H1 (cell line): ENCODE data around the gene COPS2. TPM values are rescaled to one million over a fixed set of nuclear protein-coding genes. Genes with fewer than 3 reads are reported as not detected.

Experiments
- CHD1 ChIP-seq: IDR thresholded peaks from 2 replicates; pipeline ENCODE4 v1.6.1; 2012; ENCODE audit warnings: low read depth, low read length, improper control_type of control experiment
- HDAC6 ChIP-seq: IDR thresholded peaks from one replicate; pipeline ENCODE4 v1.7.1; 2012; ENCODE audit warnings: low read depth, mild to moderate bottlenecking, inconsistent platforms, low read length, moderate library complexity
- KDM4A ChIP-seq: IDR thresholded peaks from one replicate; pipeline ENCODE4 v1.7.1; 2012; ENCODE audit warnings: low read depth, mild to moderate bottlenecking, moderate library complexity, low read length, inconsistent platforms; ENCODE audit not compliant: severe bottlenecking
- MAFK ChIP-seq: IDR thresholded peaks from 2 replicates; pipeline ENCODE4 v1.6.1; 2012; ENCODE audit warnings: low read depth, mild to moderate bottlenecking, improper control_type of control experiment, low read length
- POLR2A ChIP-seq, 2 experiments: IDR thresholded peaks; 1 replicate in 1 of 2; 2 replicates in 1 of 2; pipeline ENCODE4 v1.6.1; 2011; ENCODE audit warnings: low read depth in 2 of 2, low read length in 2 of 2, mild to moderate bottlenecking in 2 of 2; ENCODE audit errors: control extremely low read depth in 1 of 2
- POU5F1 ChIP-seq: IDR thresholded peaks from 2 replicates; pipeline ENCODE4 v1.6.1; 2011; ENCODE audit warnings: low read depth, mild to moderate bottlenecking, low read length, moderate library complexity
- polyA plus RNA-seq, 7 experiments: library from polyadenylated mRNA; depleted of rRNA in 3 of 7; stranded (reverse) in 5 of 7; unstranded in 2 of 7; fragments of >200 nt in 5 of 7; fragments of 200-250 nt in 2 of 7; gene quantifications; 1 replicate in 5 of 7; 2 replicates in 1 of 7; 4 replicates in 1 of 7; pipeline versions ENCODE4 v1.2.1 to v1.2.3, GENCODE V29; 2011 to 2013; ENCODE audit warnings: missing spikeins in 2 of 7, mixed read lengths in 2 of 7
- total RNA-seq: library from RNA; stranded (reverse); fragmentation: NEBNext Ultra II Directional; extraction: Animal tissue kit (Norgen Biotek cat#: 25700); gene quantifications from 2 replicates; pipeline ENCODE4 v1.2.1, GENCODE V29; 2021

COPS2 gene
- total and polyA plus RNA-seq, 2 of the 8 experiments (the other 6 are each of a cell fraction or from before 2014, with no cell fraction given) = 17.7 to 85.1 TPM

DNA sequence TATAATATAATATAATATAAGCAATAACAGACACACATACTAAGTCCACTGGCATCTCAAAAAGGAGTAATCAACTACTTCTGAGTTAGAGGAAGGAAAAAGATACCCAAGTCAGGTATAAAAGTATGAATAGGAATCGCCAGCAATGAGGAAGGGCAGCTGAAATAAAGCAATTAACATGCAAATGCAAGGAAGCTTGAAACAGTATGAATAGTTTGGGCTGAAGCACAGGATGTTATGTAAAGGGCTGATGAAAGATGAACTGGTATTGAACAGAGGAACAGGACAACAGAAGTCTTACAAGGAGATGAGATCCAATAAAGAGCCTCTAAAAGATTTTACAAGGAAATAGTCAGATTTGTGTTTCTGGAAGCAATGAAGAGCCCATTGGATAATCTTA, 7.1 kb downstream of the COPS2 start (continued):
- TF ChIP-seq MAFK = no peak
- TF ChIP-seq KDM4A = no peak
- TF ChIP-seq POLR2A (IDR thresholded peaks at IDR 0.05; ENCODE audit: control extremely low read depth in 1 of 2, low read depth in 2 of 2, low read length in 2 of 2) = no peak
- TF ChIP-seq POU5F1 = no peak
- TF ChIP-seq HDAC6 = no peak
- no peak for TF ChIP-seq CHD1
